Activated naive CD4-positive, alpha-beta T cell treated with anti-CD3 and anti-CD28 coated beads, Interleukin-2, amount 10 ng/mL, durations not matched to agents 5 hours and 36 hours (primary cell): Measurements from ENCODE around the gene MICA. TPM values are rescaled to one million over a fixed set of nuclear protein-coding genes. Genes with fewer than 3 reads are reported as not detected.

Experiments
- microRNA-seq: library from miRNA; unstranded; fragments of <30 nt; microRNA quantifications from one replicate; pipeline ENCODE4 v1.2.0, GENCODE V29; 2022; ENCODE audit warnings: borderline microRNAs expressed, borderline replicate concordance
- total RNA-seq, 2 experiments: library from RNA; stranded (reverse); gene quantifications; one replicate each; pipeline ENCODE4 v1.2.3, GENCODE V29; 2021

Gene MICA
- total RNA-seq, result 10 to 100 TPM in 1 of 2 experiments, 1 to 10 TPM in 1; 8.9 to 10.4 TPM

GRCh38 chr6:31403283-31404060, at the start of gene MICA:
MICA (plus strand) TSS chr6:31403595; CDS start chr6:31403633, 38 bp downstream.

GRCh38 chr6:31356946-31357466, 46.4 kb upstream of the MICA start, which contains the start of gene HLA-B:
HLA-B (minus strand) TSS chr6:31357179; CDS start chr6:31357158, 21 bp downstream.

Small RNAs within 50 kb of the gene (microRNA-seq; reads per million reads assigned to microRNA genes)
- not detected for gene MIR6891

Other genes starting within 250 kb of the MICA start
- gene CCHCR1, start 245.8 kb upstream of the MICA start, total RNA-seq, result 10 to 100 TPM; 29.1 to 34.4 TPM
- gene TCF19, start 245.0 kb upstream of the MICA start, total RNA-seq, result 10 to 100 TPM; 70.6 to 73.5 TPM
- not detected for gene POU5F1, start 232.9 kb upstream of the MICA start, total RNA-seq
- 1,000 to 10,000 TPM; 1,197 to 1,205 TPM for gene HLA-C, start 131.5 kb upstream of the MICA start, total RNA-seq
- gene HLA-B, start 46.4 kb upstream of the MICA start, total RNA-seq, result 1,000 to 10,000 TPM; 4,256 to 4,376 TPM
- 10 to 100 TPM; 37.8 to 38.1 TPM for gene MICB, start 94.5 kb downstream of the MICA start, total RNA-seq
- not detected for gene MCCD1, start 125.4 kb downstream of the MICA start, total RNA-seq
- gene DDX39B, start 138.4 kb downstream of the MICA start, total RNA-seq, result 100 to 1,000 TPM; 423 to 444 TPM
- gene ATP6V1G2, start 143.0 kb downstream of the MICA start, total RNA-seq, result 1 to 10 TPM; 3.5 to 4.2 TPM
- 10 to 100 TPM; 12.9 to 15.8 TPM for gene NFKBIL1, start 144.0 kb downstream of the MICA start, total RNA-seq
- 10 to 100 TPM; 29.6 TPM for gene LTA, start 168.7 kb downstream of the MICA start, total RNA-seq
- 10 to 100 TPM; 51.3 to 53.4 TPM for gene TNF, start 172.0 kb downstream of the MICA start, total RNA-seq
- gene LTB, start 178.8 kb downstream of the MICA start, total RNA-seq, result 1,000 to 10,000 TPM; 1,438 to 1,452 TPM
- gene LST1, start 182.7 kb downstream of the MICA start, total RNA-seq, result 10 to 100 TPM; 67.8 to 71.0 TPM
- 10 to 100 TPM; 27.6 to 28.8 TPM for gene NCR3, start 189.4 kb downstream of the MICA start, total RNA-seq
- gene AIF1, start 211.6 kb downstream of the MICA start, total RNA-seq, result 10 to 100 TPM; 45.4 to 46.1 TPM
- 100 to 1,000 TPM; 210 to 211 TPM for gene PRRC2A, start 217.1 kb downstream of the MICA start, total RNA-seq
- 100 to 1,000 TPM; 278 to 280 TPM for gene BAG6, start 249.1 kb downstream of the MICA start, total RNA-seq